Measurements from ENCODE around the gene RAB23. TPM values are rescaled to one million over a fixed set of nuclear protein-coding genes. Genes with fewer than 3 reads are reported as not detected.

Gene RAB23
- total and polyA plus RNA-seq, 4 donors = 24.8 to 59.2 (median 51.5) TPM

- 70 to 77% methylated on average over 5 of the region's 5 CpGs for WGBS, 2 donors
- intact Hi-C loops (cut with DNase I) = no loop called here
These were observed 74.7 kb downstream of the RAB23 start for GRCh38 chr6:57147401-57147800.

GRCh38 chr6:57143690-57144089, 78.4 kb downstream of the RAB23 start:
- peaks cover 2 to 3% of the 10 kb centered on the region in 2 donors for H3K36me3 ChIP-seq (ENCODE audit: control insufficient read depth in 1 of 2, insufficient read depth in 2 of 2, low read length in 1 of 2)
- H3K9me3 ChIP-seq (ENCODE audit: control insufficient read depth, low read length) = no peaks in the 10 kb centered on the region
- ATAC-seq (ENCODE audit: low FRiP score) = no peak
- intact Hi-C loops (cut with DNase I) = no loop called here
- no peaks in the 10 kb centered on the region for H3K27me3 ChIP-seq (ENCODE audit: control insufficient read depth in 1 of 2, insufficient read depth in 2 of 2, low read length in 1 of 2)
- no peak overlapping the region for H3K27ac ChIP-seq (ENCODE audit: low read depth in 1 of 2, low read length in 2 of 2)
- no peak overlapping the region for H3K4me3 ChIP-seq (ENCODE audit: low read length in 2 of 2)
- no peaks in the 10 kb centered on the region for H3K4me1 ChIP-seq (ENCODE audit: control insufficient read depth in 1 of 2, insufficient read depth in 2 of 2, low read length in 2 of 2)
- 94 to 95% methylated on average over 1 of the region's 1 CpG for WGBS, 2 donors
- no peak for DNase-seq

More at GRCh38 chr6:57147401-57147800, 74.7 kb downstream of the RAB23 start:
- DNase-seq (no peak), ATAC-seq (ENCODE audit: low FRiP score) (no peak)
- Histone ChIP-seq H3K27ac (ENCODE audit: low read depth in 1 of 2, low read length in 2 of 2) (no peak overlapping the region), H3K27me3 (ENCODE audit: control insufficient read depth in 1 of 2, insufficient read depth in 2 of 2, low read length in 1 of 2) (no peaks in the 10 kb centered on the region), H3K4me3 (ENCODE audit: low read length in 2 of 2) (no peak overlapping the region), H3K4me1 (ENCODE audit: control insufficient read depth in 1 of 2, insufficient read depth in 2 of 2, low read length in 2 of 2) (no peaks in the 10 kb centered on the region), H3K36me3 (ENCODE audit: control insufficient read depth in 1 of 2, insufficient read depth in 2 of 2, low read length in 1 of 2) (peaks cover 2 to 3% of the 10 kb centered on the region in 2 donors), H3K9me3 (ENCODE audit: control insufficient read depth, low read length) (no peaks in the 10 kb centered on the region)

- Histone ChIP-seq H3K27me3 (ENCODE audit: control insufficient read depth in 1 of 2, insufficient read depth in 2 of 2, low read length in 1 of 2) (no peaks in the 10 kb centered on the region), H3K4me1 (ENCODE audit: control insufficient read depth in 1 of 2, insufficient read depth in 2 of 2, low read length in 2 of 2) (no peaks in the 10 kb centered on the region), H3K9me3 (ENCODE audit: control insufficient read depth, low read length) (no peaks in the 10 kb centered on the region), H3K36me3 (ENCODE audit: control insufficient read depth in 1 of 2, insufficient read depth in 2 of 2, low read length in 1 of 2) (no peaks in the 10 kb centered on the region), H3K27ac (ENCODE audit: low read depth in 1 of 2, low read length in 2 of 2) (no peak overlapping the region), H3K4me3 (ENCODE audit: low read length in 2 of 2) (no peak overlapping the region)
- 54 to 70% methylated on average over 1 of the region's 1 CpG for WGBS, 2 donors
- DNase-seq = no peak
- intact Hi-C loops (cut with DNase I) = no loop called here
- ATAC-seq (ENCODE audit: low FRiP score) = no peak
These were observed 80.0 kb downstream of the RAB23 start for GRCh38 chr6:57142178-57142525.

- Histone ChIP-seq H3K27ac (ENCODE audit: low read depth in 1 of 2, low read length in 2 of 2) (no peak overlapping the region), H3K9me3 (ENCODE audit: control insufficient read depth, low read length) (no peaks in the 10 kb centered on the region), H3K27me3 (ENCODE audit: control insufficient read depth in 1 of 2, insufficient read depth in 2 of 2, low read length in 1 of 2) (no peaks in the 10 kb centered on the region), H3K4me1 (ENCODE audit: control insufficient read depth in 1 of 2, insufficient read depth in 2 of 2, low read length in 2 of 2) (no peaks in the 10 kb centered on the region), H3K4me3 (ENCODE audit: low read length in 2 of 2) (no peak overlapping the region), H3K36me3 (ENCODE audit: control insufficient read depth in 1 of 2, insufficient read depth in 2 of 2, low read length in 1 of 2) (no peaks in the 10 kb centered on the region)
- 93 to 96% methylated on average over 4 of the region's 4 CpGs for WGBS, 2 donors
- intact Hi-C loops (cut with DNase I) = no loop called here
- ATAC-seq (ENCODE audit: low FRiP score) (no peak), DNase-seq (no peak)
These were observed 80.5 kb downstream of the RAB23 start for GRCh38 chr6:57141451-57142177.

GRCh38 chr6:57138026-57138425, 84.1 kb downstream of the RAB23 start:
- intact Hi-C loops (cut with DNase I) = no loop called here
- Histone ChIP-seq H3K4me3 (ENCODE audit: low read length in 2 of 2) (no peak overlapping the region), H3K4me1 (ENCODE audit: control insufficient read depth in 1 of 2, insufficient read depth in 2 of 2, low read length in 2 of 2) (no peaks in the 10 kb centered on the region), H3K36me3 (ENCODE audit: control insufficient read depth in 1 of 2, insufficient read depth in 2 of 2, low read length in 1 of 2) (peaks cover 0 to 2% of the 10 kb centered on the region in 2 donors), H3K27me3 (ENCODE audit: control insufficient read depth in 1 of 2, insufficient read depth in 2 of 2, low read length in 1 of 2) (no peaks in the 10 kb centered on the region), H3K27ac (ENCODE audit: low read depth in 1 of 2, low read length in 2 of 2) (no peak overlapping the region), H3K9me3 (ENCODE audit: control insufficient read depth, low read length) (no peaks in the 10 kb centered on the region)
- DNase-seq (no peak), ATAC-seq (ENCODE audit: low FRiP score) (no peak)
- 96% methylated on average over 11 of the region's 11 CpGs for WGBS, 2 donors

- 93 to 96% methylated on average over 2 of the region's 2 CpGs for WGBS, 2 donors
- ATAC-seq (ENCODE audit: low FRiP score) = no peak
- H3K27me3 ChIP-seq (ENCODE audit: control insufficient read depth in 1 of 2, insufficient read depth in 2 of 2, low read length in 1 of 2) = no peaks in the 10 kb centered on the region
- H3K27ac ChIP-seq (ENCODE audit: low read depth in 1 of 2, low read length in 2 of 2) = no peak overlapping the region
- no peaks in the 10 kb centered on the region for H3K4me1 ChIP-seq (ENCODE audit: control insufficient read depth in 1 of 2, insufficient read depth in 2 of 2, low read length in 2 of 2)
- intact Hi-C loops (cut with DNase I) = no loop called here
- no peaks in the 10 kb centered on the region for H3K9me3 ChIP-seq (ENCODE audit: control insufficient read depth, low read length)
- H3K36me3 ChIP-seq (ENCODE audit: control insufficient read depth in 1 of 2, insufficient read depth in 2 of 2, low read length in 1 of 2) = peaks cover 0 to 2% of the 10 kb centered on the region in 2 donors
- no peak for DNase-seq
- H3K4me3 ChIP-seq (ENCODE audit: low read length in 2 of 2) = no peak overlapping the region
These were observed 84.8 kb downstream of the RAB23 start for GRCh38 chr6:57137350-57137749.

Other genes starting within 250 kb of the RAB23 start
- gene KIAA1586, start 175.6 kb downstream of the RAB23 start, total RNA-seq = 10 to 100 TPM; 15.2 to 16.5 TPM
- 1 to 10 TPM; 3.3 to 6.1 TPM for gene KIAA1586, start 175.6 kb downstream of the RAB23 start, polyA plus RNA-seq
- gene ZNF451, start 132.1 kb downstream of the RAB23 start, total RNA-seq = 10 to 100 TPM; 64.3 to 66.2 TPM
- 10 to 100 TPM in 1 of 2 donors, 1 to 10 TPM in 1; 6.3 to 13.4 TPM for gene ZNF451, start 132.1 kb downstream of the RAB23 start, polyA plus RNA-seq
- gene BAG2, start 50.0 kb downstream of the RAB23 start, total RNA-seq = 10 to 100 TPM; 18.8 to 32.9 TPM
- gene BAG2, start 50.0 kb downstream of the RAB23 start, polyA plus RNA-seq = 1 to 10 TPM; 7.0 to 9.0 TPM
- 10 to 100 TPM in 1 of 2 donors, 1 to 10 TPM in 1; 9.3 to 12.3 TPM for gene PRIM2, start 95.3 kb upstream of the RAB23 start, total RNA-seq
- gene PRIM2, start 95.3 kb upstream of the RAB23 start, polyA plus RNA-seq = 1 to 10 TPM; 2.8 to 4.9 TPM

Measured in aorta (tissue), 5 donors.